GM21717 (cell line): ENCODE data around the gene PDCD10.

ENCODE experiments used
- ATAC-seq: cut with Tn5 transposase; IDR thresholded peaks from one replicate; pipeline ENCODE4 v1.9.1; 2021; ENCODE audit warnings: mild to moderate bottlenecking, moderate library complexity; ENCODE audit not compliant: unreplicated experiment

Gene PDCD10

GRCh38 chr3:167735233-167736138 is 794 bp upstream of the PDCD10 start, which contains the start of gene SERPINI1:
TSS of gene SERPINI1 (plus strand) at chr3:167735721. CDS start at chr3:167789129, 53,408 bp downstream.
- ATAC-seq = peak; percentile 70

- ATAC-seq = no peak
Observed at GRCh38 chr3:167733961-167734497, 663 bp downstream of the PDCD10 start.

- no peak for ATAC-seq
Observed at GRCh38 chr3:167732313-167733065, 2.2 kb downstream of the PDCD10 start.

GRCh38 chr3:167731393-167731792 is 3.3 kb downstream of the PDCD10 start:
- no peak for ATAC-seq

- no peak for ATAC-seq
Observed at GRCh38 chr3:167729591-167729990, 5.1 kb downstream of the PDCD10 start.

- no peak for ATAC-seq
Observed at GRCh38 chr3:167728632-167729323, 5.9 kb downstream of the PDCD10 start.

- ATAC-seq = no peak
Observed at GRCh38 chr3:167728176-167728575, 6.5 kb downstream of the PDCD10 start.

- no peak for ATAC-seq
Observed at GRCh38 chr3:167723872-167724271, 10.8 kb downstream of the PDCD10 start.

GRCh38 chr3:167723025-167723512 is 11.6 kb downstream of the PDCD10 start:
- ATAC-seq = no peak

GRCh38 chr3:167718582-167718981 is 16.1 kb downstream of the PDCD10 start:
- ATAC-seq = no peak

GRCh38 chr3:167716920-167717319 is 17.8 kb downstream of the PDCD10 start:
- ATAC-seq = no peak

- no peak for ATAC-seq
Observed at GRCh38 chr3:167714871-167715270, 19.8 kb downstream of the PDCD10 start.

- ATAC-seq = no peak
Observed at GRCh38 chr3:167712445-167712844, 22.2 kb downstream of the PDCD10 start.

GRCh38 chr3:167711439-167711838 is 23.3 kb downstream of the PDCD10 start:
- no peak for ATAC-seq

GRCh38 chr3:167710552-167710951 is 24.1 kb downstream of the PDCD10 start:
- no peak for ATAC-seq

GRCh38 chr3:167709690-167710089 is 25.0 kb downstream of the PDCD10 start:
- ATAC-seq = no peak

- no peak for ATAC-seq
Observed at GRCh38 chr3:167705840-167706239, 28.9 kb downstream of the PDCD10 start.

GRCh38 chr3:167700926-167701325 is 33.8 kb downstream of the PDCD10 start:
- no peak for ATAC-seq

- no peak for ATAC-seq
Observed at GRCh38 chr3:167700046-167700445, 34.6 kb downstream of the PDCD10 start.

GRCh38 chr3:167694121-167694520 is 40.6 kb downstream of the PDCD10 start:
- no peak for ATAC-seq

GRCh38 chr3:167691366-167691765 is 43.3 kb downstream of the PDCD10 start:
- ATAC-seq = peak; percentile 100
